Measurements from ENCODE around the gene ABCA4. TPM values are rescaled to one million over a fixed set of nuclear protein-coding genes. Genes with fewer than 3 reads are reported as not detected.

Gene ABCA4
- total RNA-seq, 1 experiment from 2014 or later: 0.22 TPM

- Histone ChIP-seq H3K9me3 (ENCODE audit: control insufficient read depth in 1 of 2, insufficient read depth in 1 of 2, low read depth in 1 of 2, low read length in 2 of 2) (no peaks in the 10 kb centered on the region), H3K27me3 (ENCODE audit: insufficient read depth, low read length) (no peaks in the 10 kb centered on the region), H3K36me3 (ENCODE audit: control insufficient read depth in 1 of 2, insufficient read depth in 2 of 2, low read length in 2 of 2) (no peaks in the 10 kb centered on the region), H3K79me2 (ENCODE audit: insufficient read depth, low read length) (no peaks in the 10 kb centered on the region), H4K20me1 (ENCODE audit: insufficient read depth) (no peaks in the 10 kb centered on the region), H3K4me2 (ENCODE audit: low read length) (no peak overlapping the region), H3K9me2 (ENCODE audit: insufficient read depth) (no peaks in the 10 kb centered on the region), H3K9ac (ENCODE audit: low read length) (no peak overlapping the region), H3K4me3 (replicated peaks in 1 of 2; ENCODE audit: low read depth in 1 of 2, low read length in 2 of 2) (no peak overlapping the region), H3K4me1 (ENCODE audit: control insufficient read depth in 1 of 2, insufficient read depth in 2 of 2, low read length in 2 of 2) (peaks cover 34 to 41% of the 10 kb centered on the region in 2 experiments), H2AFZ (ENCODE audit: low read depth, low read length, poor library complexity, severe bottlenecking) (no peak overlapping the region), H3K27ac (ENCODE audit: low read depth, low read length) (no peak overlapping the region)
- no peak for DNase-seq (ENCODE audit: low read depth, low spot score)
- TF ChIP-seq POLR2A (IDR thresholded peaks at IDR 0.05; ENCODE audit: borderline replicate concordance, extremely low read depth, insufficient read depth, insufficient read length) (no peak), CTCF (IDR thresholded peaks at IDR 0.05 in 2 of 3, conservative IDR thresholded peaks at IDR 0.05 in 1 of 3; ENCODE audit: borderline replicate concordance in 1 of 3, insufficient read depth in 1 of 3, low read depth in 2 of 3, low read length in 2 of 3) (no peak), SRF (IDR thresholded peaks at IDR 0.05; ENCODE audit: low read depth) (no peak), POLR2AphosphoS5 (IDR thresholded peaks at IDR 0.05; ENCODE audit: low read depth, low read length) (no peak), ZBTB33 (IDR thresholded peaks at IDR 0.05; ENCODE audit: extremely low read depth, insufficient replicate concordance, low read length) (no peak), SP1 (IDR thresholded peaks at IDR 0.05; ENCODE audit: low read depth) (no peak), EGR1 (IDR thresholded peaks at IDR 0.05; ENCODE audit: low read depth) (no peak)
- BruUV-seq (replicated peaks): no TSS peak
- intact Hi-C loops (cut with micrococcal nuclease): no loop called here
- ChIA-PET POLR2A (interaction anchor here (1.5 kb wide), 1 partner anchor 157 kb away, joined by 3 read pairs; no protein-coding TSS in a partner anchor), RAD21 (ENCODE audit: low non-redundant PET in 1 of 2, low total read pairs in 2 of 2, uncharacterized antibody in 2 of 2, unreplicated experiment in 2 of 2) (no interaction called here), CTCF (interaction anchor here (1.1 to 1.9 kb wide), 3 partner anchors 8 to 265 kb away, joined by 4 to 7 read pairs (median 4); no protein-coding TSS in a partner anchor)
- ATAC-seq: no peak
Observed at GRCh38 chr1:94071391-94071790, 49.6 kb downstream of the ABCA4 start.
